Nephron (organoid): ENCODE measurements around the gene SPRR2B.
"Not testable (repeated sequence)": the region's sequence is repeated elsewhere in the genome, so short reads cannot be mapped to it uniquely, and the experiment has no call there.

Experiments used
- H3K27ac Mint-ChIP-seq, 3 experiments: 2 replicates each; pipeline ENCODE4 v1.8.0; 2020; ENCODE audit warnings: mixed read lengths in 3 of 3, mild to moderate bottlenecking in 2 of 3, moderate library complexity in 1 of 3
- H3K27me3 Mint-ChIP-seq: 2 replicates; pipeline ENCODE4 v1.8.0; 2021; ENCODE audit warnings: low read depth, mild to moderate bottlenecking, moderate library complexity, mixed read lengths
- H3K36me3 Mint-ChIP-seq: 2 replicates; pipeline ENCODE4 v1.8.0; 2020; ENCODE audit warnings: low read depth, mixed read lengths
- H3K4me1 Mint-ChIP-seq: 2 replicates; pipeline ENCODE4 v1.8.0; 2020; ENCODE audit warnings: mixed read lengths
- H3K4me3 Mint-ChIP-seq, 3 experiments: 2 replicates each; pipeline ENCODE4 v1.8.0; 2020; ENCODE audit warnings: mild to moderate bottlenecking in 3 of 3, mixed read lengths in 3 of 3, moderate library complexity in 2 of 3
- H3K9me3 Mint-ChIP-seq: 2 replicates; pipeline ENCODE4 v1.8.0; 2020; ENCODE audit warnings: mixed read lengths
- TF ChIP-seq, protein P1 (sequence below), 3 experiments: fragments of 200-600 bp; sonication (generic); IDR thresholded peaks; one replicate each; pipeline ENCODE4 v1.5.0; 2021; ENCODE audit warnings: antibody characterized with exemption in 3 of 3; ENCODE audit not compliant: unreplicated experiment in 3 of 3

SPRR2B gene

DNA sequence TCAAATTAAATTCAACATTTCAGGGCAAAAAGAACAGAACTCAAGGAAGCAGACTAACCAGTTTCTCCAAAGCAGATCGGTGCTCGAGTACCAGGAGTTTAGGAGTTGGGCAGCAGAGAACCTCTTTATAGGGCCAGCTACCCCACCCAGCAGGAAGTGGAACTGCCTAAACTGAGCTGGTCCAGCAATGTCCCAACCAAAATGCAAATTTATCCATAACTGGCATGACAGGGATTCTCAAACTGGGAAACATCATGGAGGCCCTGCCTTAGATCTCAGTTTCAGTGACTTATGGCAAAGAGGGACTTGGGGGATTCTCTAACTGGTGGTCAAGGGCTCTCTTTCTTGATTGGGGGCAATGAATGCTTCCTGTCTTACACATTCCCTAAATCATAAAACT, at the start of gene SPRR2B:
TSS of gene SPRR2B (minus strand) at position 101 of the 400 bp plus-strand sequence. CDS start 772 bp downstream, outside the sequence.
- H3K4me3 Mint-ChIP-seq: no peak within 1 kb of the TSS
- no peaks in the 10 kb centered on the region for H3K4me1 Mint-ChIP-seq
- TF ChIP-seq, protein P1, sequence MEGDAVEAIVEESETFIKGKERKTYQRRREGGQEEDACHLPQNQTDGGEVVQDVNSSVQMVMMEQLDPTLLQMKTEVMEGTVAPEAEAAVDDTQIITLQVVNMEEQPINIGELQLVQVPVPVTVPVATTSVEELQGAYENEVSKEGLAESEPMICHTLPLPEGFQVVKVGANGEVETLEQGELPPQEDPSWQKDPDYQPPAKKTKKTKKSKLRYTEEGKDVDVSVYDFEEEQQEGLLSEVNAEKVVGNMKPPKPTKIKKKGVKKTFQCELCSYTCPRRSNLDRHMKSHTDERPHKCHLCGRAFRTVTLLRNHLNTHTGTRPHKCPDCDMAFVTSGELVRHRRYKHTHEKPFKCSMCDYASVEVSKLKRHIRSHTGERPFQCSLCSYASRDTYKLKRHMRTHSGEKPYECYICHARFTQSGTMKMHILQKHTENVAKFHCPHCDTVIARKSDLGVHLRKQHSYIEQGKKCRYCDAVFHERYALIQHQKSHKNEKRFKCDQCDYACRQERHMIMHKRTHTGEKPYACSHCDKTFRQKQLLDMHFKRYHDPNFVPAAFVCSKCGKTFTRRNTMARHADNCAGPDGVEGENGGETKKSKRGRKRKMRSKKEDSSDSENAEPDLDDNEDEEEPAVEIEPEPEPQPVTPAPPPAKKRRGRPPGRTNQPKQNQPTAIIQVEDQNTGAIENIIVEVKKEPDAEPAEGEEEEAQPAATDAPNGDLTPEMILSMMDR (IDR thresholded peaks at IDR 0.05; ENCODE audit: unreplicated experiment in 3 of 3): no peak
- no peaks in the 10 kb centered on the region for H3K36me3 Mint-ChIP-seq
- H3K9me3 Mint-ChIP-seq: no peaks in the 10 kb centered on the region
- no peaks in the 10 kb centered on the region for H3K27me3 Mint-ChIP-seq
- H3K27ac Mint-ChIP-seq: no peak within 1 kb of the TSS

DNA sequence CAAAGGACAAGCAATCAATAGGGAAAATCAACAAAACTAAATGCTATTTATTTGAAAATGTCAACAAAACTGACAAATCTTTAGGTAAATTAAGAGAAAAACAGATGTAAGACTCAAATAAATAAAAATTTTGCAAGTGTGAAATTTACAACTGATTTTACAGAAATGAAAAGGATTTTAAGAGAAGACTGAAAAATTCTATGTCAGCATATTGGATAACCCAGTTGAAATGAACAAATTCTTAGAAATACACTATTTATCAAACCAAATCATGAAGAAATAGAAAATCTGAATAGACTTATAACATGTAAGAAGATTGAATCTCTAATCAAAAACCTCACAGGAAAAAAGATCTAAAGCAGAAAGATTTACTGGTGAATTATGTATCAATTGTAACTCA, 49.5 kb upstream of the SPRR2B start:
- no peak overlapping the region for H3K4me3 Mint-ChIP-seq
- H3K36me3 Mint-ChIP-seq: no peaks in the 10 kb centered on the region
- H3K4me1 Mint-ChIP-seq: peaks cover 10% of the 10 kb centered on the region
- H3K27ac Mint-ChIP-seq: no peak overlapping the region
- peaks cover 20% of the 10 kb centered on the region for H3K9me3 Mint-ChIP-seq
- TF ChIP-seq, protein P1 (IDR thresholded peaks at IDR 0.05; ENCODE audit: unreplicated experiment in 3 of 3): no peak
- no peaks in the 10 kb centered on the region for H3K27me3 Mint-ChIP-seq

DNA sequence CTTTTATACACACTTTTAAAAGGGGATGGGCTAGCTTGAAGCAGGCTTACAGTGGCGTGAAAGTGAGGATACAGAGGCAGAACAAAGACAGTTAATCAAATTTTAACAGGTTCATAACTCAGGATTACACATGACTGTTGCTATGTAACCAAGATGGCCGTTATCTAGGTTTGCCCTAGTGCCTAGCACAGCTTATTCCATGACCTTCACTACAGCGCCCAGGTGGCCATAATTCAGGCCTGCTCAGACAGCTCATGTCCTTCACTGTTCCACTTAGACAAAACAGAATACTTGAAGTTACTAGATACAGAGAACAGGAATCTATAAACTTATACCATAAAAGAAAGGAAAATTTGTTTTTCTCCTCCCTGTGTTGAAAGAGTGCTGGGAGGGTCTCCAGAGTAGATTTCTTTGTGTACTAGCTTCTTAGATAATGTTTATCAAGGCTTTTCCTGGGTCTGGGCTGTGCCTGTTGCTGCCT, 48.1 kb upstream of the SPRR2B start:
- no peaks in the 10 kb centered on the region for H3K27me3 Mint-ChIP-seq
- no peak overlapping the region for H3K27ac Mint-ChIP-seq
- H3K4me1 Mint-ChIP-seq: peaks cover 10% of the 10 kb centered on the region
- H3K4me3 Mint-ChIP-seq: no peak overlapping the region
- peaks cover 10% of the 10 kb centered on the region for H3K9me3 Mint-ChIP-seq
- no peaks in the 10 kb centered on the region for H3K36me3 Mint-ChIP-seq
- TF ChIP-seq, protein P1 (IDR thresholded peaks at IDR 0.05; ENCODE audit: unreplicated experiment in 3 of 3): no peak

DNA sequence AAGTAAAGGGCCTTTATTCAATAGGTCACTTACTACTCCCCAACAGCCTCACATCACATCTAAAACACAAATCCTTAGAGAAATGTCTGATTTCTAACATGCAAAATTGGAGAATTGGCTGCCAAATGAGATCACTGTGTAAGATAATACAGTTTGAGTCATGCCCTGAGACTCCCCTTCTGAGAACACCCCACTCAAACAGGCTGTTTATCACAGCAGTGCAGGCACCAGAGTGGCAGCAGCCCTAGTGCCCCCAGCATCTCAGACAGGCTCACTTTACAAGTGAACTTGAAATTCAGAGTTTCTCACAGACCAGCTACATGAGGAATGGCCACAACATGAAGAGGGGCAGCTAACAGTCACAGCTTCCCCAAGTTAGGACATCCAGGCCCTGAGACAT, 43.9 kb upstream of the SPRR2B start:
- H3K27me3 Mint-ChIP-seq, H3K9me3 Mint-ChIP-seq, H3K4me3 Mint-ChIP-seq, H3K4me1 Mint-ChIP-seq, H3K27ac Mint-ChIP-seq, H3K36me3 Mint-ChIP-seq: not testable (repeated sequence)

DNA sequence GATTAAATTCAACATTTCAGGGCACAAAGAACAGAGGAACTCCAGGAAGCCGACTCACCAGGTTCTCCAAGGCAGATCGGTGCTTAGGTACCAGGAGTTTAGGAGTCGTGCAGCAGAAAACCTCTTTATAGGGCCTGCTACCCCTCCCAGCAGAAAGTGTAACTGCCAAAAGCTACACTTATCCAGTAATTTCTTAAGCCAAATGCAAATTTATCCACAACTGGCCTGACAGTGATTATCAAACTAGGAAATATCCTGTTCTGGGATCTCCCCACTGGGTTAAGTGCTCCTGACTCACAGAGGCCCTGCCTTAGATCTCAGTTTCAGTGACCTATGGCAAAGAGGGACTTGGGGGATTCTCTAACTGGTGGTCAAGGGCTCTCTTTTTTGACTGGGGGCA, 42.0 kb upstream of the SPRR2B start, which contains the start of gene SPRR2F:
TSS of gene SPRR2F (minus strand) at position 101 of the 400 bp plus-strand sequence. CDS start 783 bp downstream, outside the sequence.
- TF ChIP-seq, protein P1 (IDR thresholded peaks at IDR 0.05; ENCODE audit: unreplicated experiment in 3 of 3): no peak
- Mint-ChIP-seq H3K4me3 (no peak within 1 kb of the TSS), H3K9me3 (peaks cover 2% of the 10 kb centered on the region), H3K27me3 (peaks cover 4% of the 10 kb centered on the region), H3K27ac (no peak within 1 kb of the TSS), H3K4me1 (no peaks in the 10 kb centered on the region), H3K36me3 (no peaks in the 10 kb centered on the region)

DNA sequence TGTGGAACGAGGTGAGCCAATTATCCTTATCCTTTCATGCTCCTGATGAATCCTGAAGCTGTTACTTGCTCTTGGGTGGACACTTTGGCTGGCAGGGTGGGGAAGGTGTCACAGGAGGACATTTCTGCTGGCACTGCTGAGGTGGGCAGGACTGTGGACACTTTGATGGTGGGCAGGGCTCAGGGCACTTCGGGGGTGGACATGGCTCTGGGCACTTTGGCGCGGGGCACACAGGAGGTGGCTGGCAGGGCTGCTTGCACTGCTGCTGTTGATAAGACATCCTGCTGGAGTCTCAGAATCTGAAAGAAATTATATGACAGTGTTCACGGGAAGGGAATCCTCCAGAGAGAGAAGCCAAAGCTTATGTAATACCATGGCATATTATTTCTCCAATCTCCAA, 41.0 kb upstream of the SPRR2B start:
- H3K4me3 Mint-ChIP-seq, H3K36me3 Mint-ChIP-seq, H3K4me1 Mint-ChIP-seq, H3K9me3 Mint-ChIP-seq, H3K27me3 Mint-ChIP-seq, H3K27ac Mint-ChIP-seq: not testable (repeated sequence)

DNA sequence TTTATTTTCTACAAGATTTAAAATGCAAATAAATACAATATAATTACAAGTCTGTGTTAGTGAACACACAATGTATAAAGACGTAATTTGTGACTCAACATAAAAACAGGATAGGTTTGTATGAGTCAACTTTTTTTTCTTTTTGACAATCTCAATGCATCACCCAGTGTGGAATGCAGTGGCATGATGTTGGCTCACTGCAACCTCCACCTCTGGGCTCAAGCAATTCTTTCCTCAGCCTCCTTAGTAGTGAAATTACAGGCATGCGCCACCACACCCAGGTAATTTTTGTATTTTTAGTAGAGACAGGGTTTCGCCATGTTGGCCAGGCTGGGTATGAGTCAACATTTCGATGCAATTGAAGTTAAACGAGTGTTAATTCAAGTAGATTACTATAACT, 28.8 kb upstream of the SPRR2B start:
- H3K9me3 Mint-ChIP-seq: no peaks in the 10 kb centered on the region
- TF ChIP-seq, protein P1 (IDR thresholded peaks at IDR 0.05; ENCODE audit: unreplicated experiment in 3 of 3): no peak
- H3K4me1 Mint-ChIP-seq: no peaks in the 10 kb centered on the region
- no peaks in the 10 kb centered on the region for H3K36me3 Mint-ChIP-seq
- no peaks in the 10 kb centered on the region for H3K27me3 Mint-ChIP-seq
- H3K4me3 Mint-ChIP-seq: no peak overlapping the region
- no peak overlapping the region for H3K27ac Mint-ChIP-seq
